ENCODE data around the gene KCNK3. TPM values are rescaled to one million over a fixed set of nuclear protein-coding genes. Genes with fewer than 3 reads are reported as not detected.

The KCNK3 gene
- total and polyA plus RNA-seq, 2 donors (not counting 3 experiments of a cell fraction or from before 2014, with no cell fraction given): not detected

- FAIRE-seq (no peak), DNase-seq (ENCODE audit: low read depth, low spot score) (no peak)
- H3K4me1 ChIP-seq (ENCODE audit: control insufficient read depth, extremely low read depth, insufficient read depth, low read length): no peaks in the 10 kb centered on the region
- H3K27ac ChIP-seq (ENCODE audit: insufficient read depth, low read depth, low read length): no peak overlapping the region
- no peaks in the 10 kb centered on the region for H3K9me3 ChIP-seq (replicated peaks; ENCODE audit: control insufficient read depth, insufficient read depth, low read length)
- H3K27me3 ChIP-seq (ENCODE audit: control insufficient read depth in 2 of 2, insufficient read depth in 2 of 2, low read length in 2 of 2): peaks cover 9 to 13% of the 10 kb centered on the region in 2 experiments
- intact Hi-C loops (cut with micrococcal nuclease): no loop called here
- H3K9ac ChIP-seq (replicated peaks; ENCODE audit: extremely low read depth, insufficient read depth, low read length): no peak overlapping the region
- ChIA-PET CTCF (no interaction called here), POLR2A (no interaction called here)
- BruUV-seq (replicated peaks): no TSS peak
- H3K4me2 ChIP-seq (ENCODE audit: insufficient read depth, low read length): no peak overlapping the region
- H3K9me1 ChIP-seq (replicated peaks; ENCODE audit: control insufficient read depth, extremely low read depth, insufficient read depth, low read length): no peaks in the 10 kb centered on the region
- TF ChIP-seq GATA2 (IDR thresholded peaks at IDR 0.05; ENCODE audit: insufficient read depth, insufficient read length, low read depth, low read length) (no peak), POLR2AphosphoS5 (IDR thresholded peaks at IDR 0.05; ENCODE audit: insufficient read depth, low read depth, low read length) (no peak), FOS (IDR thresholded peaks at IDR 0.05; ENCODE audit: borderline replicate concordance, insufficient read depth, low read length) (no peak), POLR2A (IDR thresholded peaks at IDR 0.05; ENCODE audit: low read depth, low read length) (no peak), EZH2 (IDR thresholded peaks at IDR 0.05; ENCODE audit: borderline replicate concordance, low read depth, low read length, severe bottlenecking) (no peak), MYC (IDR thresholded peaks at IDR 0.05; ENCODE audit: low read depth, low read length) (no peak), JUN (IDR thresholded peaks at IDR 0.05; ENCODE audit: borderline replicate concordance, insufficient read depth, insufficient read length, low read depth) (no peak), CTCF (IDR thresholded peaks at IDR 0.05; ENCODE audit: extremely low read depth in 1 of 2, insufficient read depth in 1 of 2, low read depth in 1 of 2, low read length in 2 of 2) (no peak)
- TF ChIP-seq, protein P1, sequence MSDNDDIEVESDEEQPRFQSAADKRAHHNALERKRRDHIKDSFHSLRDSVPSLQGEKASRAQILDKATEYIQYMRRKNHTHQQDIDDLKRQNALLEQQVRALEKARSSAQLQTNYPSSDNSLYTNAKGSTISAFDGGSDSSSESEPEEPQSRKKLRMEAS (IDR thresholded peaks at IDR 0.05; ENCODE audit: insufficient read depth, insufficient read length): no peak
- H3K36me3 ChIP-seq (ENCODE audit: control insufficient read depth in 2 of 2, extremely low read depth in 1 of 2, insufficient read depth in 2 of 2, low read length in 2 of 2): no peaks in the 10 kb centered on the region
- H2AFZ ChIP-seq (ENCODE audit: low read depth, low read length): no peak overlapping the region
- H3K4me3 ChIP-seq (replicated peaks in 1 of 3; ENCODE audit: insufficient read depth in 1 of 3, low read depth in 1 of 3, low read length in 3 of 3): no peak overlapping the region
- no peaks in the 10 kb centered on the region for H3K79me2 ChIP-seq (ENCODE audit: control insufficient read depth, insufficient read depth, low read length)
- no peaks in the 10 kb centered on the region for H4K20me1 ChIP-seq (replicated peaks; ENCODE audit: control insufficient read depth, extremely low read depth, insufficient read depth, low read length)
- dilution Hi-C loops (cut with MboI; ENCODE audit: extremely low pct_ligation_motif_present, low sequenced_read_pairs): no loop called here
Observed at GRCh38 chr2:26670931-26671460, 21.5 kb upstream of the KCNK3 start.

All from endothelial cell of umbilical vein (primary cell).